D341Med (cell line): ENCODE data around the gene GATB.
A peak's percentile ranks its signal among the peaks of the same experiment; 100 is the strongest.

Experiments used
- DNase-seq: peaks from one replicate; pipeline ENCODE4 v3.0.0; 2012; ENCODE audit warnings: low spot score

The GATB gene, protein sequence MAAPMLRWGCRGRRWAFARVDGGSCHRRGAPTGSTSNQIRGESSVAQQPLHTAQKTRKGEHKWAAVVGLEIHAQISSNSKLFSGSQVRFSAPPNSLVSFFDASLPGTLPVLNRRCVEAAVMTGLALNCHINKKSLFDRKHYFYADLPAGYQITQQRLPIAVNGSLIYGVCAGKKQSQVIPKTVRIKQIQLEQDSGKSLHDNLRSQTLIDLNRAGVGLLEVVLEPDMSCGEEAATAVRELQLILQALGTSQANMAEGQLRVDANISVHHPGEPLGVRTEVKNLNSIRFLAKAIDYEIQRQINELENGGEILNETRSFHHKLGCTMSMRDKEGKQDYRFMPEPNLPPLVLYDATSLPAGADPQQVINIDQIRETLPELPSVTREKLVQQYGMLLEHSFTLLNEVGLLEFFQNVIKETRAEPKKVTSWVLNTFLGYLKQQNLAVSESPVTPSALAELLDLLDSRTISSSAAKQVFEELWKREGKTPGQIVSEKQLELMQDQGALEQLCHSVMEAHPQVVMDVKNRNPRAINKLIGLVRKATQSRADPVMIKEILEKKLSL

DNA sequence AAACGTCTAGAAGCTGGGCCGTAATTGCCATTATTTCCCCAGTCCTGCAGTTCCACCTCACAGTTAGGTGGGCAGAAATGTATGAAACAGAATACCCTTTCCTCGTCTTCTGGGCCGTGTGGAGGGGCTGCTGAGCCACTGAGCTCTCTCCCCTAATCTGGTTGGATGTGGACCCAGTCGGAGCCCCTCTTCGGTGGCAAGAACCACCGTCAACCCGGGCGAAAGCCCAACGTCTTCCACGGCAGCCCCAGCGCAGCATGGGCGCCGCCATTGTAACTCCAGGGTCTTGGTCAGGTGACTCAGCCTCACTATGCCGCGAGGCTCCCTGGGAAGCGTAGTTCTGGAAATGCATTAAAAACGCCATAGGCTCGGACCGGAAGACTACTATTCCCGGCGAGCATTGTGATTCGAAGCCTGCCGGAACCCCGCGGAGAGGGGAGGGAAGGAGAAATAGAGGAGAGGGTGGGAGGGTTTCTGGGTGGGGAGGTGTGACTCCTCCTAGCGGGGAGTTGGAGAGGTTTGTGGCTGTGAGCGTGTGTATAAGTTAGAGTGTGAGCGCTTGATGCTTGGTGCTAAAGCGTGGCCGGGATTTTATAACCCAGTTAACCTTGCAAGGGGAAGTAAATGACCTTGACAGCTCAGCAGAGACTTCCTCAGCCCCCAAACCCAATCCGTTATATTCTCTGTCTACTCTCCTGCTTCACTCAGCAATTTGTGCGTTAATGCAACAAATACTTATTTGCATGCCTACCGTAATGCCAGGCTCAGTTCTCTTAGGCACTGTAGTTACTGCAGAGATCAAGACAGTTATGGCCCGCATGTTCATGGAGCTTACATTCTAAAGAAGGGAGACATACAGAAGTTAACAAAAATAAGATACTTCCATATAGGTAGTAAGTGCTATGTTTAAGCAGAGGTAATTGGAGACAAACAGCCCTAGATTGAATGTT is at the start of gene GATB:
TSS of gene GATB (minus strand) at position 296 of the 950 bp plus-strand sequence. CDS start at position 271, 25 bp downstream.
- peak; percentile 93 for DNase-seq

DNA sequence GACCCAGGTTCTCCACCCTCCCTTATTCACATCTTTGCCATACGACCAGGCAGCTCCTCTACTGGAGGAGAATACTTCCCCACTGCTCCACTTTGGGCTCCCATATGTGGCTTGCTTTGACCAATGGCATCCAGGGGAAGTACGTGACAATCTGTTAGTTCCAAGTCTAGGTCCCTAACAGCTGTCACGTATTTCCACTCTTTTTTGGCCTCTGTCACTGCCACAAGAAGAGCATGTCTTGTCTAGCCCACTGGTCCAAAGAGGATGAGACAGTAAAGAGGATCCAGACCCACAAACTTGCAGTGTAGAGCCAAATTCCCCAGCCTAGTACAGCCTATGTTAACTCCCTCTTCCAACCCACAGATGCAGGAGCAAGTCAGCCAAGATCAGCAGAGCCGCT is 49.7 kb upstream of the GATB start:
- DNase-seq: no peak

DNA sequence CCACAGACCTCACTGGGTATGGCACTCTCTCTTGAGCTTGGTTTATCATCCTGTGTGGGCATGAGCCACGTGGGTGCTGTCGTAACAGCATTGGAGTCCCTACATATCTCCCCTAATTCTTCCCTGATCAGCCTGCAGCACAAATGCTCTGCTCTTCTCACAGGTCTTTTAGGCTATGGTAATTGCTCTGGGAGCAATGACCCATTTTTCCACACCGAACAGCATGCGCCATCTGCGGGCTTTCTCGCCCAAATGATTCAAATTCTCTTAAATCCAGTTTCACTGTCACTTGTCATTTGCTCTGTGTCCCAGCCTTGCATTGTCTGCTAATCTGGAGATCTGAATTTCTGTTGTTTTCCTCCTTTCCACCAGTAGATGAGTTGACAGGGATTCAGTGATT is 48.9 kb upstream of the GATB start:
- no peak for DNase-seq

DNA sequence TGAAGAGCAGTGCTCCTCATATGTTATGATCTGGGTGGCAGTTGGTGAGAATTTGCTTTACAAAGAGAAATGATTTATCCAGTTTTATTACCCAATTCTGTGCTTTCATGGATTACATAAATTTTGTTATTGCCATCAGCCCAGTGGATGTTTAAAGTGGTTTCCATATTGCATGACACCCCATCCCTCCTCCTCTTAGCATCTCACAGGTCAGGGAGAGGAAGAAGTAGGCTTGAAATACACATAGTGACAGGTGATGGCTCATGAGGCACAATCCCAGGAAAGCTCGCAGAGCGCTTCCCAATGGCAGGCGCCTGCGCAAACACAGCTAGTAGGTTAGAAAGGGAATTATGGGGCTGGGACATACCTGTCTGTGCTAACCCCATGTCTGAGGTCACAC is 47.7 kb upstream of the GATB start:
- DNase-seq: no peak

DNA sequence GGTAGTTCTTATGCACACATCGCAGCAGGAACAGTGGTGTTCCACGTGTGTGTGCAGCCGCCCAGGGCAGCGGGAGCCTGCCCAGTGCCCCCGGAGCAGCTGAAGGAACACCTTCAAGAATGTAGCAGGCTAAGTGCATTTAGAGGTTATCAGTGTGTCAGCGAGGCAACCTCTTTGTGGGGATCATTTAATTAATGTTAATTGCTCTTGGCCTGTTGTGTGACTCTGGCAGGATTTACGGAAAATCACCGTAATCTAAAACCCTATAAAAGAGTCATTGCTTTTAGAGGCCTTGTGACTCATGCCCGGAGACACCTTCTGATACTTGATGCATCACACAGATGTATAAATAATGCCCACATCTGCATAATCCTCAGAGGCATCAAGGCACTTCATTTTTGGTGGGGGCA is 47.3 kb upstream of the GATB start:
- no peak for DNase-seq

DNA sequence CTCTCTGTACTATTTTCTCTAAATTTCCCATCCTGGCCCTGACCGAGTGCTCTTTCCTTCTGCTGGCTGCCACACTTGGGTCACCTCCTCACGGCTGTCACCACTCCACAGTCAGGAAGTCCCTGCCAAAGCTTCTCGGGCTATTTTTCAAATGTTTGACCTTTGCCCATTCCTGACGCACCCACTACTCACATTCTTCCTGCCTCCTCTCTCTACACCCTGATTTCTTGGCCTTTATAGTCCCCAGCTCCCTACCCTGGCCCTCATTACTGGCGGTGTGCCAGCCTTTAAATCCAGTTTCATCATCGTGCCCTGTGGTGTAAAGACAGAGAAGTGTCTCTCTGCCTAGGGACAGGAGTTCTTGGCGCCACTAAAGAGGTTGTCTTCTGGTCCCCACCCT is 46.4 kb upstream of the GATB start:
- DNase-seq: no peak

DNA sequence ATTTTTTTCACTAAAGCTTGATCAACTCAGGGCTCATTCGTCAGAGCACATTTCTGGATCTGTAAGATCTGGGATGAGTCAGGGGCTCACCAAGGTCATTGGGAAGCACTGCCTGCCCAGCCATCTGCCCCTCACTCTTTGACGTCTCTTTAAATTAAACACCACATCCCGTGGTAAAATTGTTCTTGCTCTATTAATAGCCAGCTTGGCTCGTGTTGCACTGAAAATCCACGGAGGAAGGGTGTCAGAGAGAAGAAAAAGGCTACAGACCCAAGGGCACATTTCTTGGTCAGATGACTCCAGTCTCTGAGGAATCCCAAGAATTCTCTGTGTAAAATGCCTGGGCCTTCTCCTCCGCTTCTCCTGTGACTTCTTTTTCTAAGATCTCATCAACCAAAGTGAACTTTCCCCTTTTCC is 45.7 kb upstream of the GATB start:
- DNase-seq: no peak

DNA sequence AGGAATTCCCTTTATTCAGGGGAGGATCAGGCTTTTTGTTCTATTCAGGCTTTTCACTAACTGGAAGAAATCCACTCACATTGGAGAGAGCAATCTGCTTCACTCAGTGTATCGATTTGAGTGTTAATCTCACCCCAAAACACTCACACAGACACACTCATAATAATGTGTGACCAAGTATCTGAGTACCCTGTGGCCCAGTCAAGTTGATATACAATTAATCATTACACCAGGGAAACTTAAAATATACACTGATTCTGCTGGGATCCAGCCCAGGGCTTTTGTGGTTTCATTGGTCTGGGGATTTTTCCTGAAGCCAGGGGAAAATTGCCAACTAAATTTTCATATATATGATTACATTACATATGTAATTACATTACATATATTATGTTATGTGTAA is 44.0 kb upstream of the GATB start:
- no peak for DNase-seq

DNA sequence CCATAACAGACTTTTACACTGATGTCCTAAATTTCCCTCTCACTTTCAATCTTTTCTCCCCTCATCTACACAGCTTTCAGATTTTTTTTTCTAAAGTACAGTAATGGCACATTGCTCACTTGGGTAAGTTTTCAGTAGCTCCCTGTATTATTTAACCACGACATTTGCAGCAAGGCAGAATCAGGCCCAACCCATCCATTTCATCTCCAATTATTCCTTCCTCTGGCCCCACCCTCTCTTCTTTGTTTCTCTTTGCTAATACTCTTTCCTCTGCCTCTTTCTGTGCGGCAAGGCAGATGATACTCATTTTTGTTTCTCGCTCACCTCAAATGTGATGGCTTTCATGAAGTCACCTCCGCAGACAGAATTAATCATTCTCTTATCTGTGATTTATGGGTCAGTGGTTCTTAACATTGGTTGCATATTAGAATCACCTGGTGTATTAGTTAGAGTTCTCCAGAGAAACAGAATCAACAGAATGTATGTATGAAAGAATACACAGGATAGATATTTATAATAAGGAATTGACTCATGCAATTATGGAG is 43.4 kb upstream of the GATB start:
- no peak for DNase-seq

DNA sequence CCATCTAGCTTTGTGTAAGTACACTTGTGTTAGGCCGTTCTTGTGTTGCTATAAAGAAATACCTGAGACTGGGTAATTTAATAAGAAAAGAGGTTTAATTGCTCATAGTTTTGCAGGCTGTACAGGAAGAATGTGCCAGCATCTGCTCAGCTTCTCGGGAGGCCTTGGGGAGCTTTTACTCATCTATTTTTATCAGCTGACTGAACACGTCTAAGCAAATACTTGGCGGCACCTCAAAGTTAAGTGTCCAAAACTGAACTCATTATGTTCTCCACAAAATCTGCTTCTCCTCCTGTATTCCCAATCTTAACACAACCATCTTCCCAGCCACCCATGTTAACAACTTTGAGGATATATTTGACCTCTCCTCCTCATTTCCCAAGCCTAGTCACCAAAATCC is 42.4 kb upstream of the GATB start:
- no peak for DNase-seq

DNA sequence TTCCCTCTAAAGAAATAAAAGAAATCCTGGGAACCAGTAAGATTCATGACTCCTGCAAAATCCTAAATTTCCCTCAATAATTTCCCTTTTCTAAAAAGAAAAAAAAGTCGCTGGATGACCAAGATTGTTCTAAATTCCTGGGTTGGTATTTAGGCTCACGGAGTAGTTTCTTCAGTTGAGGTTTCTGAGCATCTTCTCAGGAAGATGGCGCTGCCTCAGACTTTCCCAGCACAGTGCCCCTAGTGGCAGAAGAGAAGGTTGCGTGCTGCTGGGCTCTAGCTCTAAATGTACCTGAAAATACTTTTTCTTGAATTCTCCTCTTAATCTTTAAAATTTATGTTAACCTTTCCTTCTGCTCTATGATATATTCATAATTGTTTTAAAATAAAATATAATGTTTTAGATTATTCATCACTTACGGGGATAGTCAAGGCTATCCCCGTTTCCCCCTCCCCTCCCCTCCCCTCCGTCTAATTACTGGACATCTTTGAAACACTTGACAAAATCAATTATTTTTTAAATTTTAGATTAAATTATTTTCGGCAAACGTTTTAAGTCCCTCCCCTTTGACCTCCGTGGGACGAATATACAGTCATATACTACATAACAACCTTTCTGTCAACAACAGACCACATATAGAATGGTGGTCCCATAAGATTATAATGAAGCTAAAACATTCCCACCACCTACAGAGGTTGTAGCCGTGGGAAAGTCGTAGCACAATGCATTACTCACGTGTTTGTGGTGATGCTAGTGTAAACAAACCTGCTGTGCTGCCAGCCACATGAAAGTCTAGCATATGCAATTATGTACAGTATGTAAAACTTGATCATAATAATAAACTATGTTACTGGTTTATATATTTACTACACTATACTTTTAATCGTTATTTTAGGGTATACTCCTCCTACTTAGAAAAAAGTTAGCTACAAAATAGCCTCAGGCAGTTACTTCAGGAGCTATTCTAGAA is 41.0 kb upstream of the GATB start:
- peak; percentile 76 for DNase-seq

DNA sequence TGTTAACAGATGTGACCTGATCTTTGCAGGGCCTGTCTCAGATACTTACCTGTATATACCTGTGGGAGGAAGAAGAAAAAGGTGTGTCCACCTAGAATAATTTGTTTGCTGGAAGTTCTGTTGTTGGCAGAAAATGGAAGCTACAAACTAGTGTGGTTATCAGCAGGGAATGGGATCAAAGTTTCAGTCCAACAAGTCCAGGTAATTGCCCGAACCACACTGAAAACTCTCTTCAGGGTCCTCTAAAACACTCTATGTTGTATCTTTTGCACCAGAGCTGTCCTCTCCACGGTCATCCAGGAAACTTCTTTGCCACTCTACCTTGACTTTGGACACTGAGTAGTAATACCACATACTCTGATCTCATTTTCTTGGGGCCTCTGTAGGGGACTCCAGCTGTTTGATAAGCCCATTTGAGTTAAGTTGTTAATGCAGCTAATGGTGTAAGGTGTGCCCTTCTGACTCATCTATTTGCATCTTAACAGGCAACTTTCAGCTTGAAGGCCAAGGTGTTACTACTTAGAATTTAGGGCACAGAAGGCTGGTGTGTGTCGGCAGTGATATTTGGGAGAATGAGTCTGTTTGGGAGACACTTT is 38.7 kb upstream of the GATB start:
- DNase-seq: no peak

DNA sequence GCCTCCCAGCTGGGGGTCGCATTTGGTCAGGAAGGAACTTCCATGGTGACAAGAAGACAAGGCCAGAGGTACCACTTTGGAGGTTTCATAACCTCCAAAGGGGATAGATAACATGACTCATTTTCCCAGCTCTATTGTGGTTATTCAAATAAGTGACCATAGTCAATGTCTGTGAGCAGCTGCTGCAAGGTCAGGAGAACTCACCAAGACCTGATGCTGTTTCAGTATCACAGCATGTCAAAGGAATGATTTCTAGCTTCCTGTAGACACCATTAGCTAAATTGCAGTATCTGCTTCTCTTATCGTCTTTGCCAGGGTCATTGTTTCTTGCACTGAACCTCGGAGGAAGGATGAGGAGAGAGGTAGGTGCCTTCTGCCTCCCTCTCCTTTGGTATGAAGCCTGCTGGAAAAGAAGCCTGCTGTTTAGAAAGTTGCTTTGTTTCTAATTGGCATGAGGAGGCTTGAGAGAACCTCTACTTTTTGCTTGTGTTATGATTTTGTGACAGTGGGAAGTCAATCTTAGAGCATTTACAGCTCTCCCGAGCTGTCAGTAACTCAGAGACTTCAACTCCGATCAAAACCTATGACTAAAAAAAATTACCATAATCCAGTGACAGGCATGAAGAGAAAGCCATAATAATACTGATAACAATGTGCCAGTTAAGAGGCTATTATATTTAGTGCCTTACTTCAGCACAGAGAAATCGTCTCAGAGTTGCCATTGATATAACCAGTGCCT is 38.0 kb upstream of the GATB start:
- no peak for DNase-seq

DNA sequence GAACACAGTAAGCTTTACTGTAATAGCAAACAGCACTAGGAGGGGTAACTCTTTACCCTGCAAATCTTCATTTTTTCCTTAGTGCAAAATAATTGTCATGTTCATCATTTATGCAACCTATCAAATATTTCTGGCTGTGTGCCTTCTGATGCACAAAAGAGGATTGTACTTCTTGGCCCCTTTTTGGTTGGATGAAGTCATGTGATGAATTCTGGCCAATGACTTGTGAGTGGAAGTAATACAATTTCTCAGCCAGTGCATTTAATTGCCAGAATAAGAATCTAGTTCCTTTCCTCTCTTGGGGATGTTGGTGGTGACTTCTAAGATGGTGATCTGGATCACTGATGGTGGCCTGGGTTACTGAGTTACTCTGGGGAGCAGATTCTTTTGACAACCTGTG is 37.0 kb upstream of the GATB start:
- DNase-seq: no peak

DNA sequence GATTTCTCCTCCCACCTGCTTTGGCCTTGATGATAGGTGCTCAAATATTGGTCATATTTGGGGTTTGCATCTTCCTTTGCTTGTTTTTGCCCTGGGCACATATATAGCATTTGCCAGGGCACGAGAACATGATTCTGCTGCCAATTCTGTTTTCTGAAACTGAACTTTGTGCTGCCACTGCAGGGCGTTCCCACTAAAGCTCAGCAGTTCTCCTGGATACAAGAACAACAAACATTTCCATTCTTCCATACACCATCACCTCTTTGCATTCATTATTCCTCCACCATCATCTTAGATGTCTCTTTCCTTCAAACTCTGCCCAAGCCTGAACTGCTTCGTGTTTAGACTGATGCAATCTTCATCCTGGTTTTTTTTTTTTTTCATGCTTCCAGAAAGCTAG is 36.3 kb upstream of the GATB start:
- no peak for DNase-seq

DNA sequence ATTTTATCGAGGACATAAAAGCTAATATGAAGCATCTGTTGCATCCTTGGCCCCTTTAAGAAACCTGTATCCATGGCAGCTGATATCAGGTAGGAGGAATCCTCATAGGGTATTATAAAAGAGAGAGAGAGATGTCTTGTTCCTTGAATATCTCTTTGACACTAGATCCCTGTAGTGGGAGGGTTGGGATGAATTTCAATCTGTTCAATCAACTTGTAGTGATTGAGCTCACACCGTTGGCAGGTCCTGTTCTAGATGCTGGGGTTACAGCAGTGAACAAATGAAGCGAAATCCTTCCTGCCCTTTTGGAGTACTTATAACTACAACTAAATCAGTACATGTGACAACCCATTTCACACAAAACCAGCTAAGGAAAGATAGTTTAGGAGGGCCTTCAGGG is 35.3 kb upstream of the GATB start:
- no peak for DNase-seq

DNA sequence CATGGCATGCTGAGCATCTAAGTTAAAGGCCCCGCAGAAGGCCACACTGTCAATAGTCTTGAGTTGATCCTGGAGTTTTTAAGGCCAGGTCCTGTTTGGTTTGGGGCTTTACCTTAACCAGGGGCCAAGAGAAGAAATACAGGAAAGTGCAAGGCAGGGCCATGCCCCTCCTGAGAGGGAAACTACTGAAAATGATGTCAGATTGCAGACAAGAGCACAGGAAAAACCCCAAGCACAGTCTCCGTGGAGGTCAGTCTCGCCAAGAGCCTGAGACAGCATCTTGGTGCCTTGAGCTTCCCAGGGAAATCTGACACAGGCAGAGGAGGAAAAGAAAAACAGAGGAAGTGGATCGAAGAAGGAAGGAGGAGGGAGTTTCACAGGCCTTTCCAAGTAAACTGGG is 32.2 kb upstream of the GATB start:
- no peak for DNase-seq

DNA sequence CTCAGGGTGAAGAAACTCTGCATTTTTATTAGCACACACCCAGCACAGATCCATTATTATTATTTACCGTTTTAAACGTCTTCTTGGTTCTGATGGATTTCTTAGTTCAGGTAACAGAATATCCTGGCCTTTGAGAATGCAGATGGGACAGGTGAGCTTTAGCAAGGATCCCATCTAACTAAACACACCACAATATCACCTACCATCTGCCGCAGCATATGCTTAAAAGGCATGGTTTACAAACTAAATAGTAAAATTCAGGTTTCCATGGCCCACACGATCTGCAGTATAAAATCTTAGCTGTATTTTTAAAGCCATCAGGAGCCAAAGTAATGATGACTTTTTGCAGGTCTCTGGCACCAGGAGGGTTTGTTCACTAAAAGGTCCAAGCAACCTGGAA is 31.7 kb upstream of the GATB start:
- no peak for DNase-seq

DNA sequence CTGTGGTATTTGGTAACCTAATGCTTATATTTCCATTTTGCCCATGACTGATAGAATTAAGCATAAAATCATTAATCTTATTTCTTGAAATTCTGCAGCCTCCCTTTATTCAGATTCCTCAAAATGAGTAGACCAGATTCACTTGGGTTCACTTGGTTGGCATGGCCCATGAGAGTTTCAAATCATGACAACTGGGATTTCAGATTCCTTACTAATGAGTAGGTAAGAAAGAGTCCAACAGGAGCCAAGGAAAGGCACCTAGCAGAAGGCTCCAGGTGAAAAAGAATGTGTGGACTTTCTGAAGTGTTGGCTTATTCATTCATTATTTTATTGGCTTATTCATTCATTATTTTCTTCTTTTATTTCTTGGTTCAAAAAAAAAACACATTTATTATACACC is 27.2 kb upstream of the GATB start:
- DNase-seq: no peak

DNA sequence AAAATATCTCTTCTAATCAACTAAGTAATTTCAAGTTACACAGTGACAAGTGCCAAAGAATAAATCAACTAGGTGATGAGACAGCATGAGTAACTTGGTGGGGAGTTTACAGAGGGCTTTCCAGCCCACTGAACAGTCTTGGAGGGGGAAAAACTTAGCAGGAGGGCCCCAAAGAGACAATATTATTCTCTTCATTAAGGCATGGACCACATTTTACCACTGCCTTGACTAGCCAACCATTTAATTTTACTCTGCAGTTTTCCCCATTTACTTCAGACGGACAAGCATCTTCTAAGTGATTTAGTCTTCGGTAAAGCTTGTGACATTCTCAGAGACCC is 25.3 kb upstream of the GATB start:
- DNase-seq: no peak
